ENCODE results near the gene FXYD1.
A peak's percentile ranks its signal among the peaks of the same experiment; 100 is the strongest.
"Not testable (repeated sequence)": the region's sequence is repeated elsewhere in the genome, so short reads cannot be mapped to it uniquely, and the experiment has no call there.

The FXYD1 gene

DNA sequence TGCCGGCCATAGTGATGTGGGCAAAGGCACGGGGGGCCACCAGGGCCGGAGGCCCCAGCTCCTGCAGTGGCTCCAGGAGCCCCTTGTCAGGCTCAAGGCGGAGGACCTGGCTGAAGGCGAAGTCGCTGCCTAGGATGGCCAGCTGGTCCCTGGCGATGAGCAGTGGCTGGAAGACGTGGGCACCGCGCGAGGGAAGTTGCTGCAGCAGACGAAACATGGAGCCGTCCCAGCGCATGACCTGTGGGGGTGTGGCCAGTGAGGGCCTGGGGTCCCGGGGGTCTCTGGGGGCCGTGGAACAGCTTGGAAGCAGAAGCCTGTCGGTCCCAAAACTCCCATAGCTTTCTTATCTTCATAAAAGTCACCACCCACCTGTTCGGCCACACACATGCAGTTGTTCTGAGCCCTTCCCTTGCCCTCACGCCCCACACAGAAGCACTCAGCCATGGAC is 13.3 kb upstream of the FXYD1 start:
- DNase-seq (ENCODE audit: low read depth): no peak

DNA sequence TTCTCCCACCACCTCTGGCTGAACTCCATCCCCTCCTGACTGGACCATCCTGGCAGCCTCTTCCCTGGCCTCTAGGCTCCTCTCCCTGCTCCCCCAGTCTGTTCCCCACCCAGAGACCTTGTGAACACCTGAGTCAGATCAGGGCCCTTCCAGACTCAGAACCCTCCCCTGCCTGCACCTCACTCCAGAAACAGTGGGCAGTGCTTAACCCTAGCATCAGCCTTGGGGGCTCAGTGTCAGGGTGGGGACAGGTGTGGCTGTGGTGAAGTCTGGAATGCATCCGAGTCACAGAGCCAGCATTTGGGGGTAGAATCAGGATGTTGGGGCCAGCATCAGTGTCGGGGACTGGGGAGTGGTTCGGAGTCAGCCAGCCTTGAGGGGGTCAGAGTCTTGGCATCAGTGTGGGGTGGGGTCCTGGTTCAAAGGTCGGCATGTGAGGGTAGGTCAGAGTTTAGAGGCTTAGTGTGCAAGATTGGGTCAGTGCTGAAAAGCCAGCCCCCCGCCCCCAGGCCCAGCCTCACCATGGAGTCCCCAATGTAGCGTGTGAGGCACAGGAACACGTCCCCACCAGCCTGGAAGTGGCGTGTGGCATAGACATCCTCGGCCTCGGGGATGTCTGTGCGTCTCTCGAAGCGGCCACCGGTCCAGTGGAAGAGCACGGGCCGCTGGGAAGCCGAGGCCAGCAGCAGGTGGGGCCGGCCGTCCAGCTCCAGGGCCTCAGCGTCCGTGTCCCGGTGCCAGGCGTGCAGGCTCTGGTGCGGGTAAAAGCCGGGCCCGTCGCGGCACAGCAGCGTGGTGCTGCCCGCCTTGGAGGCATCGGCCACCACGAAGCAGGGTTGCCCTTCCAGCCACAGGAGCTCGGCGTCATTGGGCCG is 12.6 kb upstream of the FXYD1 start:
- DNase-seq (ENCODE audit: low read depth): no peak

DNA sequence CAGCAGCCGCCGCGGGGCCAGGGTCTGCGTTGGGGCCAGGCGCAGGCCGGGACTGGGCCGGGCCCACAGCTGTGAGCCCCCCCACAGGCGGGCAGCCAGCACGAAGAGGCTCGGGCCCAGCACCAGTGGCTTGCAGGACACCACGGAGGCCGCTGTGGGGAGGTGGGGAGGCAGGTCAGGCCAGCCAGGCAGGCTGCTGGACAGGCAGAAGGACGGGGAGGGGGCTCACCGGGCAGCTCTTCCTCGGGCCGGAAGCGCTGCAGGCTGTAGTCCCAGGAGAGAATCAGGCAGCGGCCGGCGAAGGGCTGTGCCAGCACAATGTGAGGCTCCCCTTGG is 12.0 kb upstream of the FXYD1 start:
- DNase-seq (ENCODE audit: low read depth): no peak

DNA sequence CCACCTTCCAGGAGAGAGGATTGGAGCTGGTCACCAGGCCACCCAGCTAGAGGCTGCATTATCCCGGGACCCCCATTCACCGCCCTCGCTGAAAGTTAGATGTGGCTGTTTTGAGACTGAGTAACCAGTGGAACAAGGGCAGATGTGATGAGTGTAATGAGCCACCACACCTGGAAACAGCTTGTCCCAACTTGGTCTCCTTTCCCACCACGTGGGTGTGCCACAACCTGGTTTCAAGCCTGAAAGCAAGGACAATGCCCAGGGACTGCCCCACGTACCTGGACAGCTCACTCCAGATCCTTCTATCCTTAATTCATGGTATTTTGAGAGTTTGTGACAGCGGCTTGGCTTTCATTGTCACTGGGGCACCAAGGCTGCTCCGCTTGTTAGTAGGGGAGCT is 10.8 kb upstream of the FXYD1 start:
- DNase-seq (ENCODE audit: low read depth): no peak

DNA sequence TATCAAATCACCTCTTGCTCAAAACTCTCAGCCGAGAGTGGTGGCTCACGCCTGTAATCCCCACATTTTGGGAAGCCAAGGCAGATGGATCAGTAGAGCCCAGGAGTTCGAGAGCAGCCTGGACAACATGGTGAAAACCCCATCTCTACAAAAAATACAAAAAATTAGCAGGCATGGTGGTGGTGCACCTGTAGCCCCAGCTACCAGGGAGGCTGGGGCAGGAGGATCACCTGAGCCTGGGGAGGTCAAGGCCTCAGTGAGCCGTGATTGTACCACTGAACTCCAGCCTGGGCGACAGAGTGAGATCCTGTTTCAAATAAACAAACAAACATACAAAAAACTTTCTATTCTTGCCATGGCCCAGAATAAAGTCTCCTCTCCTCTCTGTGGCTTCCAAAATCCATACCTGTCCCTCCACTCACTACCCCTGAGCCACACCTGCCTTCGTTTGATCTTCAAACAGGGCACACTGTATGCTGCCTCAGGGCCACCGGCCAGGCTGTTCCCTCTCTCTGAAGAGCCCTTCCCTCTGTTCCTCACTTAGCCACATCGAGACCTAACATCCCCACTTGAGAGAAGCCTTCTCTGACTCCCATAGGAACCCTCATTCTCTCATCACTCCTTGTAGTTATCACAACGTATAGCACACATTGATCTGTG is 10.1 kb upstream of the FXYD1 start:
- no peak for DNase-seq (ENCODE audit: low read depth)

DNA sequence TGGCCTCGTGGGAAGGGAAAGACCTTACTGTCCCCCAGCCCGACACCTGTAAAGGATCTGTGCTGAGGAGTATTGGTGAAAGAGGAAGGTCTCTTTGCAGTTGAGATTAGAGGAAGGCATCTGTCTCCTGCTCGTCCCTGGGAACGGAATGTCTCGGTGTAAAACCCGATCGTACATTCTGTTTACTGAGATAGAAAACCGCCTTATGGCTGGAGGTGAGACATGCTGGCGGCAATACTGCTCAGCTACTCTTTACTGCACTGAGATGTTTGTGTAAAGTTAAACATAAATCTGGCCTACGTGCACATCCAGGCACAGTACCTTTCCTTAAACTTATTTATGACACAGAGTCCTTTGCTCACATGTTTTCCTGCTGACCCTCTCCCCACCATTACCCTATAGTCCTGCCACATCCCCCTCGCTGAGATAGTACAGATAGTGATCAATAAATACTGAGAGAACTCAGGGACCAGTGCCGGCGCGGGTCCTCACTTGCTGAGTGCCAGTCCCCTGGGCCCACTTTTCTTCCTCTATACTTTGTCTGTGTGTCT is 8.8 kb upstream of the FXYD1 start:
- DNase-seq (ENCODE audit: low read depth): not testable (repeated sequence)

DNA sequence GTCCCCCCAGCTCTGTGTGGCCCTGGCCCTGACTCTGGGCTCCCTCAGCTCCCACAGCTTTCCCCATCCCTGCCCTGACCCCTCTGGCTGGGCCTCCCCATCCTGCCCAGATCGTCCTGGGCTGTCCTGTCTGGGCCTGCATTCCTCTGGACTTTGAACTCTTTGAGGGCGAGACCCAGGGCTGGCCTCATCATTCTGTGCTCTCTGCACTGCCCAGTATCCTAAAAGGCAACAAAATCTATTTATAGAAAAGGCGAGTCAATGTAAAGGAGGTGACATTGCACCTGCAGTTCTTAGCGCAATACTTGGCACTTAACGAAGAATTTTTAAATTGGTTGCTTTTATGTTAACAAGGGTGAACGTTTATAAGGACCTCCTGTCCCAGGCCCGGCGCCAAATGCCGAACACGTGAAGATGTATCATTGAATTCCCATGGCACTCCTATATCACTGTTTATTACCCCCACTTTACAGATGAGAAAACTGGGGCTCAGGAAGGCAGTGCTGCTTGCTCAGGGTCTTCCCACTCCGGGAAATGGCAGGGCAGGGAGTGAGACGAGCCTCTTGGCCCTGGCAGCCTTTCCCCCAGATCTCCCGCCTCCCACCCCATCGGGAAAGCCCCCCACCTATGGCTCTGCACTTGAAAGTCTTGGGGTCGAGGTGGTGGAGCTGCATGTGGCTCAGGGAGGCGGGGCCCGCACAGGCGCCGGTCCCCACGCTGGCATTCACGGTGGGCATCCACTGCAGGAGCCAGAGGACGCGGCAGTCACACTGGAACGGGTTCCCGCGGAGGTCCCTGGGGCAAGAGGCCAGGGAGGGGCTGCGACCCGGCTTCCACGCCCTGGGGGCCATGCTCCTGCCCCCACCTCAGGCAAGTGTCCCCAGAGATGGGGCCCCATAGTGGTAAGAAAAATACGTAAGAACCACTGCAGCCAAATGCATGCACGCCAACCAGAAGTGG is 7.6 kb upstream of the FXYD1 start:
- DNase-seq (ENCODE audit: low read depth): no peak

DNA sequence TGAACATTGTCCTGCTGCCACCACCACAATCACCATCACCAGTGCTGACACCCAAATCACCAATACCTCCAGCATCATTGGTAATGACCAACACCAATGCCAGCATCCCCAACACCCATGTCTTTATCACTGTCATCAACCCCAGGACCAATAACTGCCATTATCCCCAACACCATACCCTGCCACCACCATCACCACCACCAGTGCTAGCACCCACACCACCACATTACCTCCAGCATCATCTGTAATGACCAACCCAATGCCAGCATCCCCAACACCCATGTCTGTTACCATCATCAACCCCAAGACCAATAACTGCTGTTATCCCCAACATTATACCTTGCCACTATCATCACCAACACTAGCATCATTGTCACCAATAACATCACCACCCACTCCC is 6.4 kb upstream of the FXYD1 start:
- DNase-seq (ENCODE audit: low read depth): no peak

DNA sequence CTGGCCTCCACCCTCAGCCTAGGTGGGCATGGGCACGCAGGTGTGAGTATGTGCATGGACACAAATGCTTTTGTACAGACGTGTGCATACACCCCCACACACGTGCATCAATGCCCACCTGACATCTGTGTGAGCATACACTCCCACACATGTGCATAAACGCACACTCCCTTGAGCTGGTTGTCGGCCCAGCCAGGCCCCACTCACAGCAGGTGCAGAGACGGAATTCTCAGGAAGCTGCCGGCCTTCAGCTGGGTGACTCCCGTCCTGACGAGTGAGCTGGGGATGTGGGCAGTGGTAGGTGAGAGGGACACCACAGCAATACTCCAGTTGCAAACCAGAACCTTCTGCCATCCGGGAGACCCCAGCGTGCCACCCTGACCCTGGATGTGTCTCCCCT is 4.8 kb upstream of the FXYD1 start:
- DNase-seq (ENCODE audit: low read depth): no peak

DNA sequence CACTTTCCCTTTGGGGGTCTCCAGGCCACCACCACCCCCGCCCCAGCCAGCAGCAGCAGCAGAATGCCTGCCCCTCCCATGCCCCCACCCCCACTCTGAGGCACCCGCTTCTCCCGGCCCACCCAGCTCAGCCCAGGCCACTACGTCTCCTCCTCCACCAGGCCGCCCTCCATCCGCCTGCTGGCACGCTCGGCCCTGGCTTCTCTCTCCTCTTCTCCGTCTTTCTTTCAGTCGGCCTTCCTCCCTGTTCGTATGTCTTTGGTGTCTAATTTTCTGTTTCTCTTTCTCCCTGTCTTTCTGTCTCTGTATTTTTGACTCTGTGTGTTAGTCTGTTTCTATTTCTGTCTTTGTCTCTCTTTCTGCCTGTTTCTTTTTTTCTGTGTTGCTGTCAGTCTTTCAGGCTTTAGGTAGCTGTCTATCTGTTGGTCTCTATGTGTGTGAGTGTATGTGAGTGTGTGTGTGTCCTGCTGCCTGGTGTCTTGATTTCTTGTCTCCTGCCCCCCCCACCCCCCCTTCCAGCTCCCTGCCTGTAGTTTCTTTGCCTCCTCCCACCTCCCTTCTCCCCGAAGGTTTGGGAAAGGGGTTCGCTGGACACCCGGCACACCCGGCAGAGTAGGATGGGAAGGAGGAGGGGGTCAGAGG is 3.9 kb upstream of the FXYD1 start, which contains the start of gene LGI4:
Gene LGI4, minus strand, starts transcription at position 459 of the 642 bp plus-strand sequence. Its CDS starts 379 bp downstream, at position 80.
- no peak for DNase-seq (ENCODE audit: low read depth)

DNA sequence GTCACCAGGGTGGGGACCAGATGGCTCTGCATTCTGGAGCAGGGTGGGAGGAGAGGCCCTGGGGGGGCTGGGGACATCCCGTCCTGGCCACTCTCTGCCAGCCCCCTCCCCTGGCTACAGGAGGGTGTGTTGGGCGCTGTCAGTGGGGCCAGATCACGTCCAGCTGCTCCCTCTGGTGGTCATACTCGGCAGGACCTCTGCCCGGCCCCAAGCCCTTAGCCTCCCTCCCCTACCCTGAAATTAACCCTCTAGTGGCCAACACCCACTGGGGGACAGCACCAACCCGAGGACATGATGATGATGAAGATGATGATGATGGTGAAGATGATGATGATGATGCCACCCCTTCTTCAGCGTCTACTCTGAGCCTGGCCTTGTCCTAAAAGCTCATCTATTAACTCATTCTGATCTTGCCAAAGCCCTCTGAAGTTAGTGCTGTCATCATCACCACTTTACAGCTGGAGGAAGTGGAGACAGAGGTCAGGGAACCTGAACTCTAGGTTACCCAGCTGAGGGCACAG is 3.2 kb upstream of the FXYD1 start:
- peak; percentile 67 for DNase-seq (ENCODE audit: low read depth)

DNA sequence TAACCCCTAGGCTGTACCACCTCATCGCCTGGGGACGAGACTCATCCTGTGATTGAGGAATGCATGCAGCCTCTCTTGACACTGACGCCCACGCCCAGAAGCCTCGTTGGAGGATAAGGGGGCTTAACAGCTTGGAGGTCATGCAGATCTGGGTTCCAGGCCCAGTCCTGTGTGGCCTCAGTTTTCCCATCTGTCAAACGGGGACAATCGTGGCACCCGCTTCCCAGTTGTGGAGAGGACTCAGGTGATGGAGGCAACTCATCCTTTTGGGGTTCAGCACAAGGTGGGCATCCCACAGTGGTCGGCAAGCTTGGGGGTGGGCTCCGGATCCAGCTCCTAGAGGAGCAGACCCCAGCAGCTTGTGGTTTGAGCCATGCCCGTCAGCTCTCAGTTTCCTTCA is 2.4 kb upstream of the FXYD1 start:
- DNase-seq (ENCODE audit: low read depth): no peak

DNA sequence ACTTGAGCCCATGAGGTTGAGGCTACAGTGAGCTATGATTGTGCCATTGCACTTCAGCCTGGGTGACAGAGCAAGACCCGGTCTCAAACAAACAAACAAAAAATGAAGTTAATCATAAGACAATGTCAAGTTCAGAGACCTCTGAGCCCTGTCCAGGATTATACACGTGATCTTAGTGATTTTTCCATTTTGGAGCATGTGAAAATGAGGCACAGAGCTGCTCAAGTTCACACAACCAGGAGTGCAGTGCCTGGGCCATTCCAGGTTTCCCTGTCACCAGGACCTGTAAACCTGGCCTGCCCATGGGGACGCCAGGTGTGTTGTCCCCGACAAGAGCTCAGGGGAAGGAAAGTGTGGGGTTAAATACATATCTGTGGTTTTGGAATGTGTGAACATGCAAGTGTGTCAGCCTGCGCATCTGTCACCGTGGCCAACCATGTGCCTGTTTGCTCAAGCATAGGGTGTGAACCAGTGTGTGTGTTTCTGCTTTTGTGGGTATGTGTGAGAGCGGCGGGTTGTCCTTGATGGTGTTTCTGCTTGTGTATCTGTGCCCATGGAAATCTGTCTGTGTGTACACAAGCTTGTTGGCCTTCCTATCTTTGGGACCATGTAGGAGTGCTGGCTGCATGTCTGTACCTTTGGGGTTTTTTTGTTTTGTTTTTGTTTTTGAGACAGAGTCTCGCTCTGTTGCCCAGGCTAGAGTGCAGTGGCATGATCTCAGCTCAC is 1.5 kb upstream of the FXYD1 start:
- DNase-seq (ENCODE audit: low read depth): no peak

DNA sequence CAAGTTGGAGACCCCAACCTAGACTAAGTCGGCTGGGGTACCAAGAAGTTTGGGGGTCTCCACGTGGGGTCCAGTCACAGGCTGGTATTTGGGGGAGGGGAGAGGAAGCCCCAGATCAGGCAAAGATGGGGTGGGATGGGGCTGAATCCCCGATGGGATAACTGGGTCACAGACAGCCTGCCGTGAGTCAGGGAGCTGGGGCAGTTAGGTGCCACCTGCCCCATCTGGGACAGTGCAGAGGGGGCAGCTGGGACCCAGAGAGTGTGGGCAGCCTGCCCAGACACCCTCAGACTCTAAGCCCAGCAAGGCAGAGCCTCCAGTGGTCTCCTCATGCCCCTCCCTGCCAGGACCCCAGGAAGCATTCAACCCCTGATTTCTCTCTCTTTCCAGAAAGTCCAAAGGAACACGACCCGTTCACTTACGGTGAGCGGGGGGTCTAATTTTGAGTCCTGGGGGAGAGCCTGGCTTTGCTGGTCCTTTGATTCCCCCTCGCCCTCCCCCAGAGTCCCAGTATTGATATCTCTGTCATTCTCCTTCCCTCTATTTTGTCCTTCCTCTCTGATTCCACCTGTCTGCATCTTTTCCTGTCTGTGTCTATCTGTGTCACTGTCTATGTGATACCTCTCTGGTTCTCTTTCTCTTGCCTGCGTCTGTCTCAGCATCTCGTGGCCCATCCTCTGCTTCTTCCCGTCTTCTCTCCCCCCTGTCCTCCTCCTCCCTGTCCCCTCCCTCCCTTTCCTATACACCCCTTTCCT is 1.8 kb downstream of the FXYD1 start:
- no peak for DNase-seq (ENCODE audit: low read depth)

DNA sequence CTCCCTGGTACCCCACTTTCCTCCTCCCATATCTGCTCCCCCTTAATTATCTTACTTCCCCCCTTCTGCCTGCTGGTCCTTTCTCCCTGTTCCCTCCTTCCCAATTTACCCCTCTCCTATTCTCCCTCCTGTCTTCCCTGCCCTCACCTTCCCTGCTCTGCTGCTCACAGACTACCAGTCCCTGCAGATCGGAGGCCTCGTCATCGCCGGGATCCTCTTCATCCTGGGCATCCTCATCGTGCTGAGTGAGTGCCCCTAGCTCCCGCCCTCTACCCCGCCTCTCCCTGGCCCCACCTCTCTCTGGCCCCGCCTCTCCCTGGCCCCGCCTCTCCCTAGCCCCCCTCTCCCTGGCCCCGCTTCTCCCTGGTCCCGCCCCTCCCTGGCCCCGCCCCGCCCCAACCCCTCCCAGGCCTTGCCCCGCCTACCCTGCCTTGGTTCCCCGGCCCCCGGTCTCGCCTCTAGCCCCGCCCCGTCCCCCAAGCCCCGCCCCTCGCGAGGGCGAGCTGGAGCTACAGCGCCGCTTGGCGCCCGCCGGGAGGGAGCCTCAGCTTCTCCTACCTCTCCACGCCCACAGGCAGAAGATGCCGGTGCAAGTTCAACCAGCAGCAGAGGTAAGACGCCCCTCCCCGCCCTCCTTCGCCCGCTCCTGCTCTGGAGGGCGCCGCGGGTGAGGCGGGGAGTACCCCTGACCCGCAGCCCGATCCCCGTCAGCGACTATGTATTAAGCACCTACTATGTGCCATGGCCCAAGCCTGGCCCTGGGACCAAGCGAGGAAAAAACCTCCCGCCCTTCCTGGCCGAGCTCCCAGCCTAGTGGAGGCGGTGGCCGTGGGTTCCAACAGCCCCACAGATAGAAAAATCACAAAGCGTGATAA is 2.6 kb downstream of the FXYD1 start:
- peak; percentile 95 for DNase-seq (ENCODE audit: low read depth)

DNA sequence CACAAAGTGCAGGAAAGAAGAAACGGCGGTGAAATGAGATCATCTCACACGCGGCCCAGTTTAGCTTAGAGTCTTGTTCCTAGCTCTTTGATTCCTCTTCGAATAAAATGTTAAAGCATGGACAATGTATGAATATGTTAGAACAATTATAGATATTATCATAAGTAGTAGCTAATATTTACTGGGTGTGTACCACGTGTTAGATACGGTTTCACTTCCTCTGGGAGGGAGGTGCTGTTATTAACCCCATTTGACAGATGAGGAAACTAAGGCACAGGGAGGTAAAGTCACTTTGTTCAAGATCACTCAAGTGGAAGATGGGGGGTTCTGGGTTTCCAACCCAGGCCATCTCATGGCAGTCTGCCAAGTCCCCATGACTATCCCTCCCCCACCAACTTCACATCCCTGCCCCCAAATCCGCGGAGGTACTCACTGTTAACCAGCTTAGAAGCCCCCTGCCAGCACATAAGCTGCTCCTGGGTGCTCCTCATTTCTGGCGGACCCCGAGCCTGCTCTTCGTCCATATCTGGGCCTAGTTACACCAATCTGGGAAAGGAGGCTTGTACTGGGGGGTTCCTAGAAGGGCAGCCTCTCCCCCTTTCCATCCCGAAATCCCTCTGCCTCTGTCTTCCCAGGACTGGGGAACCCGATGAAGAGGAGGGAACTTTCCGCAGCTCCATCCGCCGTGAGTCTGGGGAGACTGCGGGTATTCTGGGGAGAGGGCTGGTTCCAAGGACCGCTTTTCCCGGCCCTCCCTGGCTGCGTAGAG is 3.4 kb downstream of the FXYD1 start:
- DNase-seq (ENCODE audit: low read depth): peak; percentile 27

DNA sequence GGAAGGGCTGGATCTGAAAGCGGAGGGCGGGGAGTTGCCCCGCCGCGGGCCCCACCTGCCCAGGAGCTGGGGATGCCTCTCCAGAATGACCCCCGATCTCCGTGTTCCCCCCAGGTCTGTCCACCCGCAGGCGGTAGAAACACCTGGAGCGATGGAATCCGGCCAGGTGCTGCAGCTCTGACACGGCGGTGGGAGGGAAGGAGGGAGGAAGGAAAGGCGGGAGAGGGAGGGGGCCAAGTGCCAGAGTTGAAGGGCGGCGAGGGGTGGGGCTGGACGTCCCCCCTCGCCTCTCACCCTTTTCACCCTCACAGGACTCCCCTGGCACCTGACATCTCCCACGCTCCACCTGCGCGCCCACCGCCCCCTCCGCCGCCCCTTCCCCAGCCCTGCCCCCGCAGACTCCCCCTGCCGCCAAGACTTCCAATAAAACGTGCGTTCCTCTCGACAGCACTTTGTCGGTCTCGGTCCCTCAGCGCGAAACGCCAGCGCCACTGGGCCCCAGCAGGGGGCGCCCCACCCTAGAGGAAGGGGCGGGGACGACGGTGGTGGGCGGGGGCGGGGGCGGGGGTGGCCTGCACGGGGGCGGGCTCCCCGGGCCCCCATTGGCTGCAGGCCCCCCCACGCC is 4.1 kb downstream of the FXYD1 start:
- DNase-seq (ENCODE audit: low read depth): peak; percentile 33

All from EH (cell line).